SK-N-SH (cell line): ENCODE measurements around the gene NYNRIN. TPM values are rescaled to one million over a fixed set of nuclear protein-coding genes. Genes with fewer than 3 reads are reported as not detected.

ENCODE experiments used
- CTCF ChIA-PET: fragments of 300-600, 350-600 bp; formaldehyde crosslinking; extraction: SDS; loops from one replicate; lab custom pipeline; 2021; lab: Yijun Ruan, JAX
- POLR2A ChIA-PET: fragments of 350-600 bp; sonication (Branson Sonifier 250); formaldehyde crosslinking; extraction: SDS; loops from one replicate; lab custom pipeline; 2020; ENCODE audit warnings: antibody characterized with exemption, inconsistent platforms; lab: Yijun Ruan, JAX
- DNase-seq: peaks from one replicate; pipeline ENCODE4 v3.0.0; 2012
- H2AFZ ChIP-seq: fragments of 200-600 bp; sonication (generic); 2 replicates; pipeline ENCODE4 v1.8.1; 2016; ENCODE audit warnings: antibody characterized with exemption, mild to moderate bottlenecking, low read depth
- H3F3A ChIP-seq: fragments of 200-600 bp; sonication (generic); replicated peaks from 2 replicates; pipeline ENCODE3; 2016; ENCODE audit warnings: antibody characterized with exemption, mild to moderate bottlenecking; ENCODE audit not compliant: insufficient read depth
- H3K27ac ChIP-seq, 2 experiments: fragments of 200-500 bp in 1 of 2; fragments of 200-600 bp in 1 of 2; sonication (Bioruptor generic) in 1 of 2; sonication (generic), shearing (Covaris generic) in 1 of 2; 2 replicates each; pipeline versions ENCODE4 v1.5.1 to v1.6.1; 2014 to 2016; ENCODE audit warnings: low read depth in 2 of 2, inconsistent platforms in 1 of 2, low read length in 1 of 2, mild to moderate bottlenecking in 1 of 2, mixed read lengths in 1 of 2
- H3K27me3 ChIP-seq: fragments of 200-600 bp; sonication (generic), shearing (Covaris generic); 2 replicates; pipeline ENCODE4 v1.6.1; 2016; ENCODE audit warnings: mixed run types; ENCODE audit not compliant: insufficient read depth
- H3K36me3 ChIP-seq, 2 experiments: fragments of 200-500 bp in 1 of 2; fragments of 200-600 bp in 1 of 2; sonication (Bioruptor generic) in 1 of 2; sonication (generic) in 1 of 2; replicated peaks in 1 of 2; 2 replicates each; pipeline versions ENCODE3 to v1.5.1; 2014 to 2016; ENCODE audit warnings: low read length in 1 of 2, mild to moderate bottlenecking in 1 of 2; ENCODE audit not compliant: insufficient read depth in 2 of 2, control insufficient read depth in 1 of 2
- H3K4me1 ChIP-seq, 2 experiments: fragments of 200-500 bp in 1 of 2; fragments of 200-600 bp in 1 of 2; sonication (Bioruptor generic) in 1 of 2; sonication (generic), shearing (Covaris generic) in 1 of 2; 2 replicates each; pipeline versions ENCODE4 v1.5.1 to v1.6.1; 2014 to 2016; ENCODE audit warnings: low read depth in 1 of 2, low read length in 1 of 2, mixed run types in 1 of 2; ENCODE audit not compliant: insufficient read depth in 2 of 2, control insufficient read depth in 1 of 2
- H3K4me2 ChIP-seq: fragments of 200-600 bp; sonication (generic), shearing (Covaris generic); 2 replicates; pipeline ENCODE4 v1.6.1; 2017; ENCODE audit warnings: mixed run types
- H3K4me3 ChIP-seq, 2 experiments: fragments of 200-500 bp in 1 of 2; fragments of 200-600 bp in 1 of 2; sonication (Bioruptor generic) in 1 of 2; sonication (generic), shearing (Covaris generic) in 1 of 2; 2 replicates each; pipeline versions ENCODE4 v1.5.1 to v1.8.1; 2014 to 2016; ENCODE audit warnings: low read depth in 2 of 2, inconsistent platforms in 1 of 2, low read length in 1 of 2, mild to moderate bottlenecking in 1 of 2, mixed read lengths in 1 of 2, moderate library complexity in 1 of 2
- H3K79me2 ChIP-seq: fragments of 200-600 bp; sonication (generic); 2 replicates; pipeline ENCODE4 v1.8.1; 2017; ENCODE audit warnings: mild to moderate bottlenecking; ENCODE audit not compliant: insufficient read depth
- H3K9ac ChIP-seq: fragments of 200-600 bp; sonication (generic); 2 replicates; pipeline ENCODE4 v1.6.1; 2017; ENCODE audit warnings: mixed run types
- H3K9me2 ChIP-seq: fragments of 200-600 bp; sonication (generic); 2 replicates; pipeline ENCODE4 v1.6.1; 2017; ENCODE audit warnings: mixed run types
- H3K9me3 ChIP-seq: fragments of 200-600 bp; sonication (generic); 2 replicates; pipeline ENCODE4 v1.6.1; 2017; ENCODE audit warnings: mixed run types, mild to moderate bottlenecking, moderate library complexity
- H4K20me1 ChIP-seq: fragments of 200-600 bp; sonication (generic); 2 replicates; pipeline ENCODE4 v1.6.1; 2017; ENCODE audit warnings: mild to moderate bottlenecking, mixed run types; ENCODE audit not compliant: insufficient read depth
- CHD2 ChIP-seq: fragments of 150-350 bp; IDR thresholded peaks from 2 replicates; pipeline ENCODE4 v1.6.1; 2018; ENCODE audit warnings: low read length; ENCODE audit not compliant: partially characterized antibody
- EP300 ChIP-seq, 2 experiments: IDR thresholded peaks; 2 replicates each; pipeline versions ENCODE4 v1.4.0 to v1.6.1; 2012; ENCODE audit warnings: borderline replicate concordance in 1 of 2, low read depth in 1 of 2, low read length in 1 of 2
- FOXJ3 ChIP-seq: sonication (generic); formaldehyde crosslinking; IDR thresholded peaks from 2 replicates; pipeline ENCODE4 v1.5.1; 2020; ENCODE audit warnings: mild to moderate bottlenecking, missing genetic modification reagents
- FOXM1 ChIP-seq: IDR thresholded peaks from 2 replicates; pipeline ENCODE4 v1.4.0; 2012; ENCODE audit warnings: low read depth, mild to moderate bottlenecking
- GABPA ChIP-seq: IDR thresholded peaks from 2 replicates; pipeline ENCODE4 v1.4.0; 2012; ENCODE audit warnings: low read depth, mild to moderate bottlenecking
- JUND ChIP-seq: IDR thresholded peaks from 2 replicates; pipeline ENCODE4 v1.4.0; 2012
- MAX ChIP-seq: IDR thresholded peaks from 2 replicates; pipeline ENCODE4 v1.4.0; 2012; ENCODE audit warnings: low read depth
- MXI1 ChIP-seq: IDR thresholded peaks from 2 replicates; pipeline ENCODE4 v1.6.1; 2012; ENCODE audit warnings: mild to moderate bottlenecking, low read depth, low read length, improper control_type of control experiment
- RAD21 ChIP-seq: IDR thresholded peaks from 2 replicates; pipeline ENCODE4 v1.6.1; 2012; ENCODE audit warnings: mild to moderate bottlenecking, low read length
- RXRA ChIP-seq: IDR thresholded peaks from 2 replicates; pipeline ENCODE4 v1.4.0; 2012; ENCODE audit warnings: low read depth, mild to moderate bottlenecking, borderline replicate concordance
- TAF1 ChIP-seq: IDR thresholded peaks from 2 replicates; pipeline ENCODE4 v1.6.1; 2012; ENCODE audit warnings: low read depth, mild to moderate bottlenecking, low read length, moderate library complexity, borderline replicate concordance
- TCF12 ChIP-seq: IDR thresholded peaks from 2 replicates; pipeline ENCODE4 v1.4.0; 2012
- YY1 ChIP-seq: IDR thresholded peaks from 2 replicates; pipeline ENCODE4 v1.4.0; 2012; ENCODE audit warnings: low read depth, mild to moderate bottlenecking
- WGBS: methylation state at CpG from one replicate; pipeline ENCODE4 v1.1.6; 2017; ENCODE audit warnings: low lambda C conversion rate; 5-methylcytosine and 5-hydroxymethylcytosine counted together
- polyA plus RNA-seq, 3 experiments: library from polyadenylated mRNA; depleted of rRNA; stranded (reverse); fragments of >200 nt; gene quantifications; 2 replicates each; pipeline ENCODE4 v1.2.3, GENCODE V29; 2012
- TF ChIP-seq, protein P1 (sequence below): fragments of 150-350 bp; IDR thresholded peaks from 2 replicates; pipeline ENCODE4 v1.6.1; 2016; ENCODE audit warnings: mild to moderate bottlenecking, low read depth, low read length

Gene NYNRIN
- polyA plus RNA-seq, 1 of the 3 experiments (the other 2 are of a cell fraction): 4.8 TPM

DNA sequence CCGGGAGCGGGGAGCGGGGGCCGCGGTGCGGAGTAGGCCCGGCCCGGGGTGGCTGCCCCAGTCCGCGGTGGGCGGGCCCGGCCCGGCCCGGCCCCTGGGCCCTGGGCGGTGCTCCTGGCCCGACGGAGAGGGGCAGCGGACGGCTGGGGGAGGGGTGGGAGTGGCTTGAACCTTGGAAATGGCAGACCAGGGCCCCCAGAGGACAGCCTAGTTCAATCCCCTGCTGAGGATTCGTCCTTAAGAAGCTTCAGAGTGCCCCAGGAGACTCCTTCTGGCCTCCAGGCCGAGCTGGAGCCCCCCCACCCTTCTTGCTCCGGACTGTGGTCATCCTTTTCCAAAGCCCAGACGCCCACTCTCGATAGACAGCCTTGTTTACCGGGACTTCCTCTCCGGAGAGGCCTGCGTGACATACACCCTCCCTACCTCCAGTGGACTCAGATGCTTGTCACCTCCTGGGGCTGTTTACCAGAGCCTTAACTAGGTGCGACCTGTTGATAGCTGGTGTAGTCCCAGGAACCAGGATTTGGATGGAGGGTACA is 31.4 kb downstream of the NYNRIN start:
- TF ChIP-seq FOXJ3 (no peak), YY1 (0 out of 2 replicates have a peak, but pooled peaks have one; percentile 5), JUND (no peak), CHD2 (peak; percentile 6), MXI1 (0 out of 2 replicates have a peak, but pooled peaks have one; percentile 12), TAF1 (0 out of 2 replicates have a peak, but pooled peaks have one; percentile 27), GABPA (peak; percentile 6; the same call in 1 of the 2 replicates), FOXM1 (no peak)
- ChIA-PET CTCF (interaction anchor here (0.7 to 16.4 kb wide), 23 partner anchors 10 to 192 kb away, joined by 3 to 445 read pairs (median 23); partner anchors contain the start of genes ADCY4, CIDEB, NFATC4 and NYNRIN), POLR2A (interaction anchor here (0.5 to 3.9 kb wide), 10 partner anchors 11 to 1548 kb away, joined by 3 to 37 read pairs (median 6); partner anchors contain the start of genes NFATC4, NYNRIN and TINF2)
- no peak overlapping the region for H2AFZ ChIP-seq
- H3K36me3 ChIP-seq: peaks cover 21 to 22% of the 10 kb centered on the region in 2 experiments
- no peaks in the 10 kb centered on the region for H3K9me2 ChIP-seq
- peak overlapping the region; percentile 95 for H3K9ac ChIP-seq
- DNase-seq: peak; percentile 93
- H4K20me1 ChIP-seq: peaks cover 12% of the 10 kb centered on the region
- peaks cover 26 to 35% of the 10 kb centered on the region in 2 experiments; a peak in 3 of 4 replicates for H3K4me1 ChIP-seq
- peaks cover 17% of the 10 kb centered on the region for H3F3A ChIP-seq
- H3K79me2 ChIP-seq: peaks cover 31% of the 10 kb centered on the region
- no CpG with 5 or more reads among the region's 28 CpGs for WGBS
- H3K4me2 ChIP-seq: peak overlapping the region; percentile 98
- H3K27me3 ChIP-seq: no peaks in the 10 kb centered on the region
- H3K4me3 ChIP-seq: peak overlapping the region; percentile 71 to 87
- no peaks in the 10 kb centered on the region for H3K9me3 ChIP-seq
- H3K27ac ChIP-seq: peak overlapping the region; percentile 79 to 83

- no peaks in the 10 kb centered on the region for H3K9me2 ChIP-seq
- H4K20me1 ChIP-seq: peaks cover 12% of the 10 kb centered on the region
- 23% methylated on average over 11 of the region's 19 CpGs for WGBS
- DNase-seq: no peak
- H3K4me1 ChIP-seq: peaks cover 26 to 29% of the 10 kb centered on the region in 2 experiments; a peak in 3 of 4 replicates
- ChIA-PET POLR2A (interaction anchor here (0.5 to 3.9 kb wide), 12 partner anchors 12 to 1548 kb away, joined by 3 to 37 read pairs (median 4); partner anchors contain the start of genes NFATC4, NYNRIN and TINF2), CTCF (interaction anchor here (0.6 to 16.4 kb wide), 51 partner anchors 8 to 270 kb away, joined by 3 to 445 read pairs (median 5); partner anchors contain the start of genes ADCY4, CIDEB, IPO4 and IRF9)
- peaks cover 31% of the 10 kb centered on the region for H3K79me2 ChIP-seq
- TF ChIP-seq, protein P1, sequence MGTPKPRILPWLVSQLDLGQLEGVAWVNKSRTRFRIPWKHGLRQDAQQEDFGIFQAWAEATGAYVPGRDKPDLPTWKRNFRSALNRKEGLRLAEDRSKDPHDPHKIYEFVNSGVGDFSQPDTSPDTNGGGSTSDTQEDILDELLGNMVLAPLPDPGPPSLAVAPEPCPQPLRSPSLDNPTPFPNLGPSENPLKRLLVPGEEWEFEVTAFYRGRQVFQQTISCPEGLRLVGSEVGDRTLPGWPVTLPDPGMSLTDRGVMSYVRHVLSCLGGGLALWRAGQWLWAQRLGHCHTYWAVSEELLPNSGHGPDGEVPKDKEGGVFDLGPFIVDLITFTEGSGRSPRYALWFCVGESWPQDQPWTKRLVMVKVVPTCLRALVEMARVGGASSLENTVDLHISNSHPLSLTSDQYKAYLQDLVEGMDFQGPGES: no peak
- TF ChIP-seq MAX: no peak
- no peak for TF ChIP-seq TAF1
- no peak for TF ChIP-seq RXRA
- no peak for TF ChIP-seq EP300 (IDR thresholded peaks at IDR 0.05; ENCODE audit: borderline replicate concordance in 1 of 2, low read depth in 1 of 2, low read length in 1 of 2)
- TF ChIP-seq TCF12: no peak
- no peak for TF ChIP-seq RAD21
- peak overlapping the region; percentile 98 for H3K4me2 ChIP-seq
- peak overlapping the region; percentile 71 to 87 for H3K4me3 ChIP-seq
- no peaks in the 10 kb centered on the region for H3K27me3 ChIP-seq
- H3F3A ChIP-seq: peaks cover 17% of the 10 kb centered on the region
- no peak overlapping the region for H2AFZ ChIP-seq
- peak overlapping the region; percentile 79 to 83 for H3K27ac ChIP-seq
- peak overlapping the region; percentile 95 for H3K9ac ChIP-seq
- H3K9me3 ChIP-seq: no peaks in the 10 kb centered on the region
- H3K36me3 ChIP-seq: peaks cover 22 to 23% of the 10 kb centered on the region in 2 experiments
Observed at GRCh38 chr14:24430682-24431568, 32.1 kb downstream of the NYNRIN start.
